COLO668 (cell line): ENCODE results near the gene KATNAL2.

ENCODE experiments used
- DNase-seq: peaks from one replicate; lab custom pipeline; 2025; ENCODE audit not compliant: unreplicated experiment; lab: John Stamatoyannopoulos, UW

Gene KATNAL2

GRCh38 chr18:47109720-47110119 is 192.3 kb downstream of the KATNAL2 start:
- no peak for DNase-seq

- no peak for DNase-seq
Measured at GRCh38 chr18:47110492-47111274, 193.3 kb downstream of the KATNAL2 start.

GRCh38 chr18:47113796-47114540 is 196.6 kb downstream of the KATNAL2 start:
- no peak for DNase-seq

- no peak for DNase-seq
Measured at GRCh38 chr18:47115205-47115604, 197.8 kb downstream of the KATNAL2 start.

- no peak for DNase-seq
Measured at GRCh38 chr18:47118981-47119380, 201.6 kb downstream of the KATNAL2 start.

GRCh38 chr18:47120428-47120827 is 203.0 kb downstream of the KATNAL2 start:
- DNase-seq, result no peak

- no peak for DNase-seq
Measured at GRCh38 chr18:47121146-47121545, 203.7 kb downstream of the KATNAL2 start.

- no peak for DNase-seq
Measured at GRCh38 chr18:47141289-47141688, 223.9 kb downstream of the KATNAL2 start.

- DNase-seq, result no peak
Measured at GRCh38 chr18:47143153-47143552, 225.8 kb downstream of the KATNAL2 start.

- DNase-seq, result no peak
Measured at GRCh38 chr18:47143899-47144485, 226.6 kb downstream of the KATNAL2 start.

GRCh38 chr18:47146206-47146605 is 228.8 kb downstream of the KATNAL2 start:
- no peak for DNase-seq

GRCh38 chr18:47149457-47150028 is 232.1 kb downstream of the KATNAL2 start:
- no peak for DNase-seq

- DNase-seq, result peak; percentile 92
Measured at GRCh38 chr18:47150029-47150823, 232.8 kb downstream of the KATNAL2 start, which contains the start of gene HDHD2. TSS of gene HDHD2 (minus strand) at chr18:47150500. CDS start at chr18:47136439, 14,061 bp downstream.

GRCh38 chr18:47150824-47151366 is 233.5 kb downstream of the KATNAL2 start:
- DNase-seq, result peak; percentile 38

- DNase-seq, result no peak
Measured at GRCh38 chr18:47151439-47151838, 234.0 kb downstream of the KATNAL2 start.
